C4-2B (cell line): ENCODE measurements around the gene SSX4B.
"Not testable (repeated sequence)": the region's sequence is repeated elsewhere in the genome, so short reads cannot be mapped to it uniquely, and the experiment has no call there.

Experiments
- H3K27ac ChIP-seq: fragments of 450-650 bp; 2 replicates; pipeline ENCODE4 v1.5.1; 2017
- ZFX ChIP-seq: fragments of 450-650 bp; IDR thresholded peaks from 2 replicates; pipeline ENCODE4 v1.6.1; 2017
- TF ChIP-seq, protein P1 (sequence below): fragments of 450-650 bp; conservative IDR thresholded peaks from 2 replicates; pipeline ENCODE4 v1.5.1; 2017; ENCODE audit warnings: mild to moderate bottlenecking

The SSX4B gene, protein sequence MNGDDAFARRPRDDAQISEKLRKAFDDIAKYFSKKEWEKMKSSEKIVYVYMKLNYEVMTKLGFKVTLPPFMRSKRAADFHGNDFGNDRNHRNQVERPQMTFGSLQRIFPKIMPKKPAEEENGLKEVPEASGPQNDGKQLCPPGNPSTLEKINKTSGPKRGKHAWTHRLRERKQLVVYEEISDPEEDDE

DNA sequence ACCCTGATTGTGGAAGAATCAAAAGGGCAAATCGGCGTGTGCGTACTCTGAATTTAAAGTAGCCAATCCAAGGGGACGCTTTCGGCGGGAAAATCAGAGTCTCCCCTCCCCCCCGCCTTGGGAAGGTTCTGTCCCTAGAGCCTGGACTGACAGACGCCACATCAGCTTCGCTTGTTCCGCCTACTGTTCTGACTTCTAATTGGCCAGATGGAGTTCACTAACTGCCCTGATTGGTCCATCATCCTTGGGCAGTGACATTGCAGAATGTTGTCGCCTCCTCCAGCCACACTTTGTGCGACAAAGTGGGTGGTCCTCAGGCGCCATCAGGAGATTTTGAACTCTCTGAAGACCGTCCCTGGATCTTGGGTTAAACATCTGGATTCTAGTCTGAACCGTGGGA is at the start of gene SSX4B:
Gene SSX4B (minus strand): TSS at position 101 of the 400 bp plus-strand sequence. CDS start 588 bp downstream, outside the sequence.
- H3K27ac ChIP-seq, result not testable (repeated sequence)

DNA sequence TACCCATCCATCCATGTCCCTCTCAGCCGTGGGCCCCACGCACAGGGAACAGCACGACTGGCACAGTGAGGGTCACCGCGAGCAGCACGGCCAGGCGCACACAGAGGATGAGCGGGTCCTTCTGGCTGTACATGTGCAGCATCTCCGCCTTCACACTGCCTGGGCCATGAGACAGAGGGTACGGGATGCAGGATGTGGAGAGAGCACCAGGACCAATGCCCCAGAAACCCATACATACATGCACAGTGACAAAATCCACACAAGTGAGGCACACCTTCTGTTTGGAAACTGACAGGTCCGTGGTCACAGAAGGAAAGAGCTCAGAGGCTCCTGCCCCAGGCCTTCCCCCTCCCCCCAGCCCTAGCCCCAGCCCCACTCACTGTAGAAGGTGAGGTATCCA is 48.8 kb upstream of the SSX4B start:
- no peak for TF ChIP-seq ZFX
- TF ChIP-seq, protein P1, sequence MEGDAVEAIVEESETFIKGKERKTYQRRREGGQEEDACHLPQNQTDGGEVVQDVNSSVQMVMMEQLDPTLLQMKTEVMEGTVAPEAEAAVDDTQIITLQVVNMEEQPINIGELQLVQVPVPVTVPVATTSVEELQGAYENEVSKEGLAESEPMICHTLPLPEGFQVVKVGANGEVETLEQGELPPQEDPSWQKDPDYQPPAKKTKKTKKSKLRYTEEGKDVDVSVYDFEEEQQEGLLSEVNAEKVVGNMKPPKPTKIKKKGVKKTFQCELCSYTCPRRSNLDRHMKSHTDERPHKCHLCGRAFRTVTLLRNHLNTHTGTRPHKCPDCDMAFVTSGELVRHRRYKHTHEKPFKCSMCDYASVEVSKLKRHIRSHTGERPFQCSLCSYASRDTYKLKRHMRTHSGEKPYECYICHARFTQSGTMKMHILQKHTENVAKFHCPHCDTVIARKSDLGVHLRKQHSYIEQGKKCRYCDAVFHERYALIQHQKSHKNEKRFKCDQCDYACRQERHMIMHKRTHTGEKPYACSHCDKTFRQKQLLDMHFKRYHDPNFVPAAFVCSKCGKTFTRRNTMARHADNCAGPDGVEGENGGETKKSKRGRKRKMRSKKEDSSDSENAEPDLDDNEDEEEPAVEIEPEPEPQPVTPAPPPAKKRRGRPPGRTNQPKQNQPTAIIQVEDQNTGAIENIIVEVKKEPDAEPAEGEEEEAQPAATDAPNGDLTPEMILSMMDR, result no peak
- no peak overlapping the region for H3K27ac ChIP-seq

DNA sequence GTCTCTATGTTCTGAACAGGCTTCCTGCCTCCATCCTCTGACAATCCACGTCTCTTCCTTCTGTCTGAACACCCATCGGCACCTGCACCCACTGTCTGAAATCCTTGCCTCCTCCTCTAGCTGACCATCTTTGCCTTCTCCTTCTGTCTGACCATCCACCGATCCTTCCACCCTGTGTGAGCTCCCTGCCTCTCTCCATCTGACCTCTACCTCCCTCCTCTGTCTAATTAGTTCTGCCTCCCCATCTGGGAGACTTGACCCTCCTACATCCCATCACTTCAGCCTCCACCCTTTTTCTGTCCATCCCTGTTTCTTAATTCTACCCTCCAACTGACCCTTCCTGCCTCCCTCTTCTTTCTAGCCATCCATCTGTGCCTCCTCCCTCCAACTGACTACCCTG is 48.3 kb upstream of the SSX4B start:
- H3K27ac ChIP-seq, result no peak overlapping the region
- TF ChIP-seq, protein P1, result no peak
- TF ChIP-seq ZFX, result no peak

DNA sequence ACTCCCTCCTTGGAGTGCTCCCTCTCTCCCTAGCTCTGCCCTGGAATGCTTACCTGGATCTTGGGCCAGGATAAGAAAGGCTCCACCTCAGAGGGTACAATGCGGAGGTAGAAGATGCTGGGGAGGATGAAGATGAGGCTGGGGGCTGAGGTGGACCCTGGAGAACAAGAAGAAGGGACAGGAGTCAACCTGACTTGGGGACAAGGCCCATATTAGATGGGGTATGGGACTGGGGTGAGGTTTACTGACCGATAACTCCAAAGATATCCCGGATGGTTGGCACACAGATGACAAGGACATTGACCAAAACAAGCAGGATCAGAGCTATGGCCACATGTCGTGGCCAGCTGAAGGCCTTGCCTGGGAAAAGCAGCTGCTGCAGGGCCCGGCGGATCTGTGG is 47.7 kb upstream of the SSX4B start:
- no peak overlapping the region for H3K27ac ChIP-seq
- TF ChIP-seq, protein P1, result no peak
- no peak for TF ChIP-seq ZFX

DNA sequence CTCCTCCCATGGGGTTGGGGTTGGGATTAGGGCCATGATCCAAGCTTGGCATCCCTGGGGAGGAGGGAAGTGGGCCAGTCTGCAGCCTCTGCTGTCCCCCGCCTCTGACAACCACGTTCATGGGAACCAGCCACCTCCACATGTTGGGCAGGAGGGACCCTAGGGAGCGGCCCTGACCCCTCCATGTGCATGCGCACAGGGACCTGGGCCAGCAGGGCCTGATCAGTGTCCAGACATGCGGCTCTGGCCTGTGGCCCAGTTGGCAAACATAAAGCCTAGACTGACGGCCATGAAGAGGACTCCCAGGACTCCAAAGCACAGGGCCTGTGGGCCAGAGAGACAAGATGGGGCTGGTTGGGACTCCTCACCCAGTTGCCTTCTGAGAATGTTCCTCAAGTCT is 47.0 kb upstream of the SSX4B start:
- TF ChIP-seq, protein P1, result no peak
- TF ChIP-seq ZFX, result no peak
- H3K27ac ChIP-seq, result no peak overlapping the region

DNA sequence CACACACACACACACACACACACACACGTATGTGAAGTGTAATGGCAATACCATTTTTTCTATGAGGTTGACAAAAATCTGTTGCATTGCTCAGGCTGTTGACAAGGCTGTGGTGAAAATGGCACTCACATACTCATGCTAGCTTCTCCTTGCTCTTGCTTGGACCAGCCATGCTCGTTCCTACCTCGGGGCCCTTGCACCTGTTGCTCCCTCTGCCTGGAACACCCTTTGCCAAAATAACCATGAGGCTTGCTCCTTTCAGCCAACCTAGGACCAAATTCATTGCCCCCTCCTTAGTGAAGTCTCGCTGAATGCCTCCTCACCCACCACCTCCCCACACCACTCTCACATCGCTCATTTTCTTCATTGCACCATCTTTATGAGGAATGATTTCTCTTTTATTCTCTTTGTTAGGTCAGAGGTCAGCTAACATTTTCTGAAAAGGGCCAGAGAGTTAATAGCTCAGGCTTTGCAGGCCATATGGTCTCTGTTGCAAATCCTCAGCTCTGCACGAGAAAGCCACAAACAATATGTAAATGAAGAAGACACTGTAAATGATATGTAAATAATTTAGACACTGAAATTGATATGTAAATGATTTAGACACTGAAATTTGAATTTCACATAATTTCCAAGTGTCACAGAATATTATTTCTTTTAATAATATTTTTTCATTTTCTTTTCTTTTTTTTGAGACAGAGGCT is 45.0 kb upstream of the SSX4B start:
- H3K27ac ChIP-seq, result no peak overlapping the region

DNA sequence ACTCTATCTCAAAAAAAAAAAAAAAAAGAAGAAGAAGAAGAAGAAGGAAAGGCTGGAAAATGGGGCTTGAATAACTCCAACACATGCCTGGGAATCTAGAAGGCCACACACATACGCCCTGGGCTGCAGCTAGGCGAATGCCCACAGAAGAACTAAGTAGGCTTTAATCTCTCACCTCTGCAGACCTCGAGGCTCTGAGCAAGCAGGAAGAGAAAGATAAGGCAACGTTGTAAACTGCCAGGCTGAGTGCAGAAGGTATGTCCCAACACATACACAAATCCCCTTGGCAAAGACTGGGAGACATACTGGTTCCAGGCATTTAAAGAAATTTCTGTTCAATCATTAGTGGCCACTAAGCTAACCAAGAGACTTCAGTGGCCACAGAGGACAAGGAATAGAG is 39.9 kb upstream of the SSX4B start:
- no peak overlapping the region for H3K27ac ChIP-seq
- TF ChIP-seq ZFX, result no peak
- TF ChIP-seq, protein P1, result no peak

More for the DNA sequence above, 45.0 kb upstream of the SSX4B start:
- no peak for TF ChIP-seq ZFX
- TF ChIP-seq, protein P1, result no peak

DNA sequence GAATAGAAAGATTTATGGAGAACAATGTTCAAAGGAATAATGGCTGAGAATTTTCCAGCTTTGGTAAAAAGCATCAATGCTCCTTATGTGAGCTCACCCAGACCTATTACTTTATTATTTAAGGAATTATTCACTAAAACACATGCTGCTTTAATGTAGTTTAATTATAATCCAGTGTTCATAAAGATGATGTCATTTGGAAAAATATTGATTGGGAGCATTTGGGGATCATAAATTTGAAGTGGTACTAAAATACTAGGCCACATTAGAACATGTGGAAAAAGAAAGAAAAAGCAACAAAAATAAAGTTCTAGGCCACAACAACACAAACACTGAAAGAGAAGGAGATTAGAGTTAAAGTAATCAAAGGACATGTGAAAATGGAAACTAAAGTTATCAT is 38.3 kb upstream of the SSX4B start:
- TF ChIP-seq ZFX, result no peak
- TF ChIP-seq, protein P1, result no peak
- H3K27ac ChIP-seq, result no peak overlapping the region

DNA sequence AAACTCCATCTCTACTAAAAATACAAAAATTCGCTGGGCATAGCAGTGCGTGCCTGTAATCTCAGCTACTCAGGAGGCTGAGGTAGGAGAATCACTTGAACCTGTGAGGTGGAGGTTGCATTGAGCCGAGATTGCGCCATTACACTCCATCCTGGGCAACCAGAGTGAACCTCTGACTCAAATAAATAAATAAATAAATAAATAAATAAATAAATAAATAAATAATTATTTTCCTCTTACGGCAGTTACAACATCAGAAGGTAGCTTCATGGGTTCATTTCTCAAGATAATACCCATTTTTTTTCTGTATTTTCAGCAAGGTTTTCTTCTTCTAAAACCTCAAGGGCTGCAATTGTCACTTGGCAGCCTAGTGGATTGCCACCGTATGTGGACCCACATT is 35.4 kb upstream of the SSX4B start:
- H3K27ac ChIP-seq, result not testable (repeated sequence)

DNA sequence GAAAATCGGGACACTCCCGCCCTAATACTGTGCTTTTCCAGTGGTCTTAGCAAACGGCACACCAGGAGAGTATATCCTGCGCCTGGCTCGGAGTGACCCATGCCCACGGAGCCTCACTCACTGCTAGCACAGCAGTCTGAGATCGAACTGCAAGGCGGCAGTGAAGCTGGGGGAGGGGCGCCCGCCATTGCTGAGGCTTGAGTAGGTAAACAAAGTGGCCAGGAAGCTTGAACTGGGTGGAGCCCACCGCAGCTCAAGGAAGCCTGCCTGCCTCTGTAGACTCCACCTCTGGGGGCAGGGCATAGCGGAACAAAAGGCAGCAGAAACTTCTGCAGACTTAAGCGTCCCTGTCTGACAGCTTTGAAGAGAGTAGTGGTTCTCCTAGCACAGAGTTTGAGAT is 22.0 kb upstream of the SSX4B start:
- H3K27ac ChIP-seq, result not testable (repeated sequence)

DNA sequence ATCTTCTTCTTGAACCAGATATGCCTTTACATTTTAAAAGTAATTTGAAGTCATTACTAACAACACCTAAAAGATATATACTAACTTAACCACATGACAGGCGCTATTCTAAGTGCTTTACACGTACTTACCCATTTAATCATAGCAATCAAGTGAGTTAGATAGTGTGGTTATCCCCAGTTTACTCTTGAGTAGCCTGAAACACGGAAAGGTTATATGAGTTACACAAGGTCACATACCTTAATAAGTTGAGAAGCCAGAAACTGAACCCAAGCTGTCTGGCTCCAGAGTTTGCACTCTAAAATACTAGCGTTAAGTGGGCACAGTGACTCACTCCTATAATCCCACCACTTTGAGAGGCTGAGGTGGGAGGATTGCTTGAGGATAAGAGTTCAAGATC is 18.4 kb upstream of the SSX4B start:
- H3K27ac ChIP-seq, result not testable (repeated sequence)

DNA sequence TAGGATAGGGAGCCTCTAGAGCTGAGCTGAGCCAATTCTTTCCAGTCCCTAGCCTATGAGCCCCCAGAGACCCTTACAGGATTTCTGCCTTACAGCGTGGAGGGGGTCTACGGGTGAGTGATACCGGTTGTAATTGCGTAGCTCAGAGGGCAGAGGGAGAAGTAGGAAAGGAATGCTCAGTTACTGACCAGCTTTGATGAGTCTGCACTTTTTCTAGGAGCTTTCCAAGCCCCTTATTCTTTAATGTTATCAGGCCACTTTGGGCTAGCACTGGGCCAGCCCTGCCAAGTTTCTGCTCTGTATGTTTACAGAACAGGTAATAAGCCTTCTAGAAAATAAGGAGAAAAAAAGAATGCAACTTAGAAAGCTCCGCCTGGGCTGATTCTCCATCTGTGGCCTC is 17.8 kb upstream of the SSX4B start:
- H3K27ac ChIP-seq, result not testable (repeated sequence)
